HT-29 (cell line): Measurements from ENCODE around the gene ASAP3. TPM values are rescaled to one million over a fixed set of nuclear protein-coding genes. Genes with fewer than 3 reads are reported as not detected.

Experiments
- DNase-seq: peaks from one replicate; pipeline ENCODE4 v3.0.0-alpha.2; 2015; ENCODE audit warnings: low spot score
- total RNA-seq: library from RNA; depleted of rRNA; stranded (reverse); fragments of >200 nt; shearing (Covaris generic); gene quantifications from 2 replicates; pipeline ENCODE4 v1.2.3, GENCODE V29; 2014

ASAP3 gene
- total RNA-seq, 1 experiment from 2014 or later, result 4.3 TPM

- DNase-seq, result no peak
Measured at GRCh38 chr1:23424293-23425192, 59.4 kb downstream of the ASAP3 start, which contains the start of gene TCEA3. TCEA3 (minus strand) TSS chr1:23424748; CDS start chr1:23424633, 115 bp downstream.

GRCh38 chr1:23423415-23424292 lies 60.3 kb downstream of the ASAP3 start:
- DNase-seq, result no peak

- peak; percentile 19 for DNase-seq
Measured at GRCh38 chr1:23422941-23423340, 61.0 kb downstream of the ASAP3 start.

- DNase-seq, result peak; percentile 60
Measured at GRCh38 chr1:23422241-23422877, 61.6 kb downstream of the ASAP3 start.

GRCh38 chr1:23421753-23422240 lies 62.2 kb downstream of the ASAP3 start:
- peak; percentile 49 for DNase-seq

GRCh38 chr1:23421343-23421742 lies 62.6 kb downstream of the ASAP3 start:
- no peak for DNase-seq

- DNase-seq, result no peak
Measured at GRCh38 chr1:23420778-23421177, 63.2 kb downstream of the ASAP3 start.

- DNase-seq, result no peak
Measured at GRCh38 chr1:23419180-23419579, 64.8 kb downstream of the ASAP3 start.

- DNase-seq, result peak; percentile 21
Measured at GRCh38 chr1:23417570-23417969, 66.4 kb downstream of the ASAP3 start.

GRCh38 chr1:23416964-23417363 lies 67.0 kb downstream of the ASAP3 start:
- DNase-seq, result no peak

- no peak for DNase-seq
Measured at GRCh38 chr1:23408797-23409290, 75.1 kb downstream of the ASAP3 start.

GRCh38 chr1:23407016-23407630 lies 76.9 kb downstream of the ASAP3 start:
- no peak for DNase-seq

- DNase-seq, result no peak
Measured at GRCh38 chr1:23405946-23406345, 78.0 kb downstream of the ASAP3 start.

- DNase-seq, result peak; percentile 97
Measured at GRCh38 chr1:23403735-23404486, 80.1 kb downstream of the ASAP3 start.

GRCh38 chr1:23403355-23403734 lies 80.6 kb downstream of the ASAP3 start:
- DNase-seq, result no peak

GRCh38 chr1:23403038-23403336 lies 81.0 kb downstream of the ASAP3 start:
- DNase-seq, result peak; percentile 60

GRCh38 chr1:23402286-23403037 lies 81.5 kb downstream of the ASAP3 start:
- DNase-seq, result no peak

- no peak for DNase-seq
Measured at GRCh38 chr1:23401313-23401712, 82.7 kb downstream of the ASAP3 start.

- DNase-seq, result no peak
Measured at GRCh38 chr1:23400324-23401114, 83.5 kb downstream of the ASAP3 start.
